ENCODE measurements around the gene ZNF319. TPM values are rescaled to one million over a fixed set of nuclear protein-coding genes. Genes with fewer than 3 reads are reported as not detected.

ZNF319 gene
- polyA plus RNA-seq, 3 donors = 1.9 to 11.5 (median 4.7) TPM

- no peak overlapping the region for H2AFZ ChIP-seq (ENCODE audit: insufficient read depth, low read depth, low read length, poor library complexity, severe bottlenecking)
- H3K4me3 Mint-ChIP-seq = no peak overlapping the region
- H3K27ac ChIP-seq (ENCODE audit: low read depth in 1 of 2, low read length in 2 of 2) = no peak overlapping the region
- H3K27ac Mint-ChIP-seq = no peak overlapping the region
- intact Hi-C loops (cut with micrococcal nuclease) = no loop called here
- peaks cover 0 to 23% of the 10 kb centered on the region in 2 donors for H3K27me3 ChIP-seq (ENCODE audit: control insufficient read depth in 2 of 2, insufficient read depth in 2 of 2, low read length in 2 of 2)
- peaks cover under 1% of the 10 kb centered on the region for H3K79me2 ChIP-seq (ENCODE audit: insufficient read depth, low read length)
- peaks cover 20 to 31% (median 30%) of the 10 kb centered on the region in 3 donors for H3K27me3 Mint-ChIP-seq (ENCODE audit: low read depth in 3 of 3)
- peaks cover 19 to 22% of the 10 kb centered on the region in 2 donors for H3K4me1 ChIP-seq (ENCODE audit: control insufficient read depth in 1 of 2, insufficient read depth in 2 of 2, low read length in 2 of 2)
- peaks cover 0 to 8% of the 10 kb centered on the region in 2 donors for H3K36me3 ChIP-seq (replicated peaks in 1 of 2; ENCODE audit: control insufficient read depth in 1 of 2, insufficient read depth in 2 of 2, low read length in 2 of 2)
- H3K9me3 Mint-ChIP-seq = peaks cover 0 to 19% (median 2%) of the 10 kb centered on the region in 7 donors
- peaks cover 17% of the 10 kb centered on the region for H4K20me1 ChIP-seq (ENCODE audit: insufficient read depth, low read length)
- DNase-seq = no peak
- H3K4me2 ChIP-seq (replicated peaks; ENCODE audit: extremely low read depth, low read length, poor library complexity, severe bottlenecking) = no peak overlapping the region
- peaks cover 21% of the 10 kb centered on the region for H3K4me1 Mint-ChIP-seq
- no peak for TF ChIP-seq CTCF (IDR thresholded peaks at IDR 0.05)
- no peaks in the 10 kb centered on the region for H3K9me3 ChIP-seq (replicated peaks in 1 of 2; ENCODE audit: control insufficient read depth in 1 of 2, insufficient read depth in 1 of 2, low read length in 2 of 2)
- peaks cover 5 to 9% of the 10 kb centered on the region in 2 donors for H3K36me3 Mint-ChIP-seq
- WGBS (ENCODE audit: insufficient coverage) = 20% methylated on average over 1 of the region's 1 CpG
- H3K4me3 ChIP-seq (replicated peaks in 1 of 3; ENCODE audit: low read depth in 2 of 3, low read length in 3 of 3) = no peak overlapping the region
- no peak overlapping the region for H3K9ac ChIP-seq (ENCODE audit: insufficient read depth, low read length, poor library complexity, severe bottlenecking)
Observed at GRCh38 chr16:57988929-57989328, 11.5 kb downstream of the ZNF319 start.

- H3K9ac ChIP-seq (ENCODE audit: insufficient read depth, low read length, poor library complexity, severe bottlenecking) = no peak overlapping the region
- peaks cover 0 to 25% of the 10 kb centered on the region in 2 donors for H3K27me3 ChIP-seq (ENCODE audit: control insufficient read depth in 2 of 2, insufficient read depth in 2 of 2, low read length in 2 of 2)
- Mint-ChIP-seq H3K36me3 (peaks cover 2 to 3% of the 10 kb centered on the region in 2 donors), H3K9me3 (peaks cover 0 to 19% (median 2%) of the 10 kb centered on the region in 7 donors), H3K4me3 (no peak overlapping the region), H3K27me3 (ENCODE audit: low read depth in 3 of 3) (peaks cover 23 to 37% (median 35%) of the 10 kb centered on the region in 3 donors), H3K27ac (peak overlapping the region in 1 of 7 donors; percentile 20), H3K4me1 (peaks cover 11% of the 10 kb centered on the region)
- TF ChIP-seq CTCF (IDR thresholded peaks at IDR 0.05) = no peak
- no peaks in the 10 kb centered on the region for H3K9me3 ChIP-seq (replicated peaks in 1 of 2; ENCODE audit: control insufficient read depth in 1 of 2, insufficient read depth in 1 of 2, low read length in 2 of 2)
- intact Hi-C loops (cut with micrococcal nuclease) = no loop called here
- H3K4me1 ChIP-seq (ENCODE audit: control insufficient read depth in 1 of 2, insufficient read depth in 2 of 2, low read length in 2 of 2) = peaks cover 13 to 15% of the 10 kb centered on the region in 2 donors
- no peak overlapping the region for H3K4me3 ChIP-seq (replicated peaks in 1 of 3; ENCODE audit: low read depth in 2 of 3, low read length in 3 of 3)
- no peak overlapping the region for H3K27ac ChIP-seq (ENCODE audit: low read depth in 1 of 2, low read length in 2 of 2)
- H3K36me3 ChIP-seq (replicated peaks in 1 of 2; ENCODE audit: control insufficient read depth in 1 of 2, insufficient read depth in 2 of 2, low read length in 2 of 2) = no peaks in the 10 kb centered on the region
- peaks cover 5% of the 10 kb centered on the region for H4K20me1 ChIP-seq (ENCODE audit: insufficient read depth, low read length)
- no peak overlapping the region for H2AFZ ChIP-seq (ENCODE audit: insufficient read depth, low read depth, low read length, poor library complexity, severe bottlenecking)
- no peaks in the 10 kb centered on the region for H3K79me2 ChIP-seq (ENCODE audit: insufficient read depth, low read length)
- DNase-seq = no peak
- WGBS (ENCODE audit: insufficient coverage) = 100% methylated on average over 4 of the region's 8 CpGs
- H3K4me2 ChIP-seq (replicated peaks; ENCODE audit: extremely low read depth, low read length, poor library complexity, severe bottlenecking) = no peak overlapping the region
Observed at GRCh38 chr16:57987441-57988177, 12.9 kb downstream of the ZNF319 start.

Measured in CD14-positive monocyte (primary cell).